Loucy (cell line): Measurements from ENCODE around the gene DOCK10.
A peak's percentile ranks its signal among the peaks of the same experiment; 100 is the strongest.

ENCODE experiments used
- H2AFZ ChIP-seq: fragments of 200-600 bp; sonication (generic); 2 replicates; pipeline ENCODE4 v1.6.0; 2016; ENCODE audit warnings: antibody characterized with exemption, mild to moderate bottlenecking, low read length, moderate library complexity
- H3F3A ChIP-seq: fragments of 200-600 bp; 2 replicates; pipeline ENCODE4 v1.6.0; 2016; ENCODE audit warnings: antibody characterized with exemption, low read depth, mild to moderate bottlenecking
- H3K27me3 ChIP-seq: fragments of 200-600 bp; sonication (generic); 2 replicates; pipeline ENCODE4 v1.6.1; 2014; ENCODE audit warnings: low read length, mild to moderate bottlenecking; ENCODE audit not compliant: insufficient read depth, poor library complexity, severe bottlenecking
- H3K36me3 ChIP-seq: fragments of 200-600 bp; sonication (generic); 2 replicates; pipeline ENCODE4 v1.6.1; 2016; ENCODE audit warnings: low read length; ENCODE audit not compliant: insufficient read depth
- H3K4me1 ChIP-seq: fragments of 200-600 bp; sonication (generic); 2 replicates; pipeline ENCODE4 v1.5.1; 2014; ENCODE audit warnings: low read length, mild to moderate bottlenecking; ENCODE audit not compliant: insufficient read depth, poor library complexity, severe bottlenecking
- H3K4me2 ChIP-seq: fragments of 200-600 bp; sonication (generic); 2 replicates; pipeline ENCODE4 v1.6.0; 2014; ENCODE audit warnings: antibody characterized with exemption, low read length, low read depth, mild to moderate bottlenecking; ENCODE audit not compliant: poor library complexity, severe bottlenecking
- H3K4me3 ChIP-seq: fragments of 200-600 bp; sonication (generic); 2 replicates; pipeline ENCODE4 v1.5.1; 2014; ENCODE audit warnings: low read length, mild to moderate bottlenecking, mixed read lengths; ENCODE audit not compliant: poor library complexity, severe bottlenecking
- H3K79me2 ChIP-seq: fragments of 200-600 bp; sonication (generic); 2 replicates; pipeline ENCODE4 v1.6.1; 2014; ENCODE audit warnings: low read length; ENCODE audit not compliant: insufficient read depth
- H3K9ac ChIP-seq: fragments of 200-600 bp; sonication (generic); 2 replicates; pipeline ENCODE4 v1.6.0; 2014; ENCODE audit warnings: mild to moderate bottlenecking, low read depth, low read length, moderate library complexity; ENCODE audit not compliant: poor library complexity, severe bottlenecking
- H3K9me2 ChIP-seq: fragments of 200-600 bp; sonication (generic); replicated peaks from 2 replicates; pipeline ENCODE4 v1.6.1; 2016; ENCODE audit warnings: low read depth, low read length, mixed read lengths
- H3K9me3 ChIP-seq: fragments of 200-600 bp; sonication (generic); 2 replicates; pipeline ENCODE4 v1.6.1; 2014; ENCODE audit warnings: mild to moderate bottlenecking, antibody characterized with exemption, low read length, low read depth; ENCODE audit not compliant: insufficient read depth
- H4K20me1 ChIP-seq: fragments of 200-600 bp; sonication (generic); 2 replicates; pipeline ENCODE4 v1.6.0; 2014; ENCODE audit warnings: antibody characterized with exemption, low read length, mild to moderate bottlenecking; ENCODE audit not compliant: insufficient read depth, poor library complexity, severe bottlenecking
- EZH2phosphoT487 ChIP-seq: fragments of 200-600 bp; IDR thresholded peaks from 2 replicates; pipeline ENCODE4 v1.6.1; 2018; ENCODE audit warnings: antibody characterized with exemption, mild to moderate bottlenecking, moderate library complexity, borderline replicate concordance
- TF ChIP-seq, protein P1 (sequence below): fragments of 200-600 bp; sonication (generic); conservative IDR thresholded peaks from 2 replicates; pipeline ENCODE4 v1.5.1; 2014; ENCODE audit warnings: mild to moderate bottlenecking, antibody characterized with exemption, low read length

The DOCK10 gene

GRCh38 chr2:225010804-225011203 is 31.5 kb downstream of the DOCK10 start:
- Histone ChIP-seq H3K9me2 (no peaks in the 10 kb centered on the region), H3F3A (no peaks in the 10 kb centered on the region), H3K79me2 (peaks cover 25% of the 10 kb centered on the region; the same call in 1 of the 2 replicates), H3K27me3 (no peaks in the 10 kb centered on the region), H3K4me3 (no peak overlapping the region), H4K20me1 (peaks cover 3% of the 10 kb centered on the region), H3K4me1 (peaks cover 46% of the 10 kb centered on the region), H2AFZ (no peak overlapping the region), H3K4me2 (no peak overlapping the region), H3K9ac (no peak overlapping the region), H3K36me3 (no peaks in the 10 kb centered on the region), H3K9me3 (no peaks in the 10 kb centered on the region)
- TF ChIP-seq, protein P1, sequence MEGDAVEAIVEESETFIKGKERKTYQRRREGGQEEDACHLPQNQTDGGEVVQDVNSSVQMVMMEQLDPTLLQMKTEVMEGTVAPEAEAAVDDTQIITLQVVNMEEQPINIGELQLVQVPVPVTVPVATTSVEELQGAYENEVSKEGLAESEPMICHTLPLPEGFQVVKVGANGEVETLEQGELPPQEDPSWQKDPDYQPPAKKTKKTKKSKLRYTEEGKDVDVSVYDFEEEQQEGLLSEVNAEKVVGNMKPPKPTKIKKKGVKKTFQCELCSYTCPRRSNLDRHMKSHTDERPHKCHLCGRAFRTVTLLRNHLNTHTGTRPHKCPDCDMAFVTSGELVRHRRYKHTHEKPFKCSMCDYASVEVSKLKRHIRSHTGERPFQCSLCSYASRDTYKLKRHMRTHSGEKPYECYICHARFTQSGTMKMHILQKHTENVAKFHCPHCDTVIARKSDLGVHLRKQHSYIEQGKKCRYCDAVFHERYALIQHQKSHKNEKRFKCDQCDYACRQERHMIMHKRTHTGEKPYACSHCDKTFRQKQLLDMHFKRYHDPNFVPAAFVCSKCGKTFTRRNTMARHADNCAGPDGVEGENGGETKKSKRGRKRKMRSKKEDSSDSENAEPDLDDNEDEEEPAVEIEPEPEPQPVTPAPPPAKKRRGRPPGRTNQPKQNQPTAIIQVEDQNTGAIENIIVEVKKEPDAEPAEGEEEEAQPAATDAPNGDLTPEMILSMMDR = no peak
- no peak for TF ChIP-seq EZH2phosphoT487

- no peaks in the 10 kb centered on the region for H3K9me2 ChIP-seq
- no peak overlapping the region for H3K9ac ChIP-seq
- TF ChIP-seq, protein P1 = no peak
- TF ChIP-seq EZH2phosphoT487 = no peak
- no peak overlapping the region for H3K4me3 ChIP-seq
- H3K4me1 ChIP-seq = peaks cover 46% of the 10 kb centered on the region
- H4K20me1 ChIP-seq = peaks cover 3% of the 10 kb centered on the region
- H3K9me3 ChIP-seq = no peaks in the 10 kb centered on the region
- H3K27me3 ChIP-seq = no peaks in the 10 kb centered on the region
- H3K4me2 ChIP-seq = no peak overlapping the region
- no peaks in the 10 kb centered on the region for H3F3A ChIP-seq
- peaks cover 27% of the 10 kb centered on the region; the same call in 1 of the 2 replicates for H3K79me2 ChIP-seq
- H2AFZ ChIP-seq = no peak overlapping the region
- no peaks in the 10 kb centered on the region for H3K36me3 ChIP-seq
Measured at GRCh38 chr2:225009768-225010167, 32.5 kb downstream of the DOCK10 start.

GRCh38 chr2:225008935-225009334 is 33.3 kb downstream of the DOCK10 start:
- Histone ChIP-seq H3K4me1 (peaks cover 46% of the 10 kb centered on the region), H3K79me2 (peaks cover 35% of the 10 kb centered on the region; the same call in 1 of the 2 replicates), H2AFZ (no peak overlapping the region), H3K9me3 (no peaks in the 10 kb centered on the region), H3K4me2 (peak overlapping the region; percentile 41), H3K9ac (no peak overlapping the region), H3K4me3 (peak overlapping the region; percentile 5), H3K27me3 (no peaks in the 10 kb centered on the region), H4K20me1 (peaks cover 3% of the 10 kb centered on the region), H3F3A (no peaks in the 10 kb centered on the region), H3K9me2 (no peaks in the 10 kb centered on the region), H3K36me3 (no peaks in the 10 kb centered on the region)
- no peak for TF ChIP-seq EZH2phosphoT487
- TF ChIP-seq, protein P1 = peak; percentile 89
